GM12878 (cell line): ENCODE measurements around the gene TDP2. TPM values are rescaled to one million over a fixed set of nuclear protein-coding genes. Genes with fewer than 3 reads are reported as not detected.
"Not testable (repeated sequence)": the region's sequence is repeated elsewhere in the genome, so short reads cannot be mapped to it uniquely, and the experiment has no call there.

Source experiments
- ATAC-seq: fragments of 200-7000 bp; cut with Tn5 transposase; 3 replicates; pipeline ENCODE4 v1.9.1; 2020; ENCODE audit warnings: mild to moderate bottlenecking, moderate library complexity
- BruUV-seq: library from RNA; stranded (reverse); fragments of 400-500 nt; replicated peaks from 2 replicates; lab custom pipeline; 2021; lab: Mats Ljungman, UMichigan
- CTCF ChIA-PET: fragments of 300-600 bp; sonication (Branson Sonifier 250); formaldehyde crosslinking; extraction: SDS; loops from one replicate; lab custom pipeline; 2021; ENCODE audit warnings: inconsistent platforms; lab: Yijun Ruan, JAX
- POLR2A ChIA-PET: fragments of 350-600 bp; formaldehyde crosslinking; extraction: SDS; loops from one replicate; lab custom pipeline; 2021; ENCODE audit warnings: inconsistent platforms; lab: Charles Lee
- RAD21 ChIA-PET: fragments of 300-600 bp; sonication (Branson Sonifier 250); formaldehyde crosslinking; loops from one replicate; lab custom pipeline; 2023; ENCODE audit warnings: antibody characterized with exemption; ENCODE audit not compliant: unreplicated experiment; lab: Charles Lee
- SMC1A ChIA-PET: fragments of 300-600 bp; sonication (Branson Sonifier 250); formaldehyde crosslinking; loops from one replicate; lab custom pipeline; 2023; ENCODE audit not compliant: unreplicated experiment, uncharacterized antibody; lab: Charles Lee
- DNase-seq: peaks from one replicate; pipeline ENCODE4 v3.0.0-alpha.2; 2011; ENCODE audit warnings: low read depth, low spot score
- FAIRE-seq: peaks from 3 replicates; lab custom pipeline; 2011; peaks lifted over from hg19 to GRCh38; lab: Jason Lieb, UNC
- H2AFZ ChIP-seq: 2 replicates; pipeline ENCODE4 v1.6.0; 2011; ENCODE audit warnings: low read depth, low read length, control low read depth; ENCODE audit not compliant: control insufficient read depth
- H3K27ac ChIP-seq: 2 replicates; pipeline ENCODE4 v1.5.1; 2011; ENCODE audit warnings: control low read depth; ENCODE audit not compliant: control insufficient read depth, insufficient read depth
- H3K27me3 ChIP-seq, 2 experiments: replicated peaks in 1 of 2; 2 replicates each; pipeline versions ENCODE4 v1.6.0 to v1.6.1; 2011; ENCODE audit warnings: low read length in 1 of 2; ENCODE audit not compliant: control insufficient read depth in 2 of 2, insufficient read depth in 2 of 2
- H3K36me3 ChIP-seq, 2 experiments: 2 replicates each; pipeline ENCODE4 v1.5.1; 2011; ENCODE audit warnings: low read length in 1 of 2; ENCODE audit not compliant: control insufficient read depth in 2 of 2, insufficient read depth in 2 of 2
- H3K4me1 ChIP-seq: 2 replicates; pipeline ENCODE4 v1.6.1; 2011; ENCODE audit warnings: mild to moderate bottlenecking, low read length, moderate library complexity, mixed read lengths; ENCODE audit not compliant: control insufficient read depth, insufficient read depth
- H3K4me2 ChIP-seq: 2 replicates; pipeline ENCODE4 v1.6.0; 2011; ENCODE audit warnings: control low read depth; ENCODE audit not compliant: control insufficient read depth, insufficient read depth
- H3K4me3 ChIP-seq: fragments of 200-600 bp; sonication (generic); 2 replicates; pipeline ENCODE4 v1.5.1; 2016
- H3K79me2 ChIP-seq: 2 replicates; pipeline ENCODE4 v1.6.0; 2011; ENCODE audit warnings: low read length; ENCODE audit not compliant: control insufficient read depth, insufficient read depth
- H3K9ac ChIP-seq: 2 replicates; pipeline ENCODE4 v1.8.0; 2011; ENCODE audit warnings: low read length, control low read depth, mixed read lengths; ENCODE audit not compliant: control insufficient read depth, insufficient read depth
- H3K9me3 ChIP-seq: replicated peaks from 3 replicates; pipeline ENCODE4 v1.5.1; 2011; ENCODE audit warnings: mild to moderate bottlenecking, low read length; ENCODE audit not compliant: control insufficient read depth, insufficient read depth
- H4K20me1 ChIP-seq: 2 replicates; pipeline ENCODE4 v1.6.0; 2011; ENCODE audit not compliant: control insufficient read depth, insufficient read depth
- BACH1 ChIP-seq: fragments of 450-650 bp; IDR thresholded peaks from 2 replicates; pipeline ENCODE4 v1.6.1; 2017; ENCODE audit warnings: mild to moderate bottlenecking, borderline replicate concordance
- CHD2 ChIP-seq: IDR thresholded peaks from 2 replicates; pipeline ENCODE4 v1.6.1; 2011; ENCODE audit warnings: low read depth, low read length, improper control_type of control experiment, borderline replicate concordance
- ETV6 ChIP-seq, 2 experiments: fragments of 450-650 bp in 1 of 2; IDR thresholded peaks in 1 of 2; conservative IDR thresholded peaks in 1 of 2; 2 replicates each; pipeline ENCODE4 v1.6.1; 2014; ENCODE audit warnings: antibody characterized with exemption in 1 of 2, borderline replicate concordance in 1 of 2, low read depth in 1 of 2, mild to moderate bottlenecking in 1 of 2, moderate library complexity in 1 of 2
- NRF1 ChIP-seq: conservative IDR thresholded peaks from 2 replicates; pipeline ENCODE4 v1.6.1; 2011; ENCODE audit warnings: mild to moderate bottlenecking, low read depth, low read length, improper control_type of control experiment
- SRF ChIP-seq, 2 experiments: IDR thresholded peaks; 2 replicates each; pipeline ENCODE4 v1.6.1; 2011; ENCODE audit warnings: low read depth in 2 of 2, low read length in 2 of 2, mild to moderate bottlenecking in 1 of 2, moderate library complexity in 1 of 2
- ZNF592 ChIP-seq: fragments of 450-650 bp; IDR thresholded peaks from 2 replicates; pipeline ENCODE4 v1.6.1; 2017; ENCODE audit warnings: mild to moderate bottlenecking, moderate library complexity
- WGBS: methylation state at CpG from one replicate; pipeline ENCODE4 v1.1.6; 2016; ENCODE audit warnings: low lambda C conversion rate; ENCODE audit not compliant: insufficient replicate concordance, insufficient coverage; ENCODE audit errors: missing lambda C conversion rate; 5-methylcytosine and 5-hydroxymethylcytosine counted together
- in situ Hi-C: fragments of 300-500 bp; cut with MboI; formaldehyde crosslinking; loops from 9 replicates; pipeline ENCODE4 v1.14.3; 2018; ENCODE audit warnings: mixed read lengths
- intact Hi-C: fragments of 100-400 bp; cut with micrococcal nuclease; formaldehyde crosslinking; loops from one replicate; pipeline ENCODE4 v1.14.2; 2022; ENCODE audit not compliant: unreplicated experiment
- polyA plus RNA-seq, 11 experiments: library from polyadenylated mRNA; depleted of rRNA in 4 of 11; unstranded in 6 of 11; stranded (reverse) in 5 of 11; fragments of >200 nt; fragmentation: Nextera tagmentation in 4 of 11; fragmentation: Illumina TruSeq in 1 of 11; extraction: Ambion mirVana in 4 of 11; extraction: Trizol in 1 of 11; gene quantifications; 1 replicate in 1 of 11; 2 replicates in 10 of 11; pipeline versions ENCODE4 v1.2.1 to v1.2.3, GENCODE V29; 2011 to 2016; ENCODE audit warnings: inconsistent platforms in 2 of 11, missing spikeins in 2 of 11, low read depth in 1 of 11
- total RNA-seq, 4 experiments: library from RNA; depleted of rRNA in 3 of 4; stranded (reverse); fragments of >200 nt in 3 of 4; fragmentation: Illumina TruSeq in 1 of 4; extraction: Trizol in 1 of 4; gene quantifications; 2 replicates each; pipeline versions ENCODE4 v1.2.1 to v1.2.3, GENCODE V29; 2013 to 2021

TDP2 gene
- total and polyA plus RNA-seq, 10 of the 15 experiments (the other 5 are each of a cell fraction or from before 2014, with no cell fraction given): 24.4 to 53.3 (median 38.8) TPM

DNA sequence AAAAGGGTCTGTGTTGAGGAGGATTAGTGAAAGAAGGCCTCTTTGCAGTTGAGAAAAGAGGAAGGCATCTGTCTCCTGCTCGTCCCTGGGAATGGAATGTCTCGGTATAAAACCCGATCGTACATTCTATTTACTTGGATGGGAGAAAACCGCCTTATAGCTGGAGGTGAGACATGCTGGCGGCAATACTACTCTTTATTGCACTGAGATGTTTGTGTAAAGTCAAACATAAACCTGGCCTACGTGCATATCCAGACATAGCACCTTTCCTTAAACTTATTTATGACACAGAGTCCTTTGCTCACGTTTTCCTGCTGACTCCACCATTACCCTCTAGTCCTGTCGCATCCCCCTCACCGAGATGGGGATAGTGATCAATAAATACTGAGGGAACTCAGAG is 4.5 kb downstream of the TDP2 start:
- Histone ChIP-seq H3K79me2 (peaks cover 31% of the 10 kb centered on the region), H3K4me3 (no peak overlapping the region), H3K36me3 (peaks cover 0 to 19% of the 10 kb centered on the region in 2 experiments; a peak in 2 of 4 replicates), H4K20me1 (no peaks in the 10 kb centered on the region), H3K27ac (no peak overlapping the region), H3K27me3 (no peaks in the 10 kb centered on the region), H3K4me2 (no peak overlapping the region), H3K9ac (no peak overlapping the region), H3K4me1 (peaks cover 3% of the 10 kb centered on the region; the same call in 1 of the 2 replicates), H2AFZ (no peak overlapping the region), H3K9me3 (no peaks in the 10 kb centered on the region)
- ChIA-PET POLR2A (interaction anchor here (0.5 kb wide), 1 partner anchor 321 kb away, joined by 4 read pairs; no protein-coding TSS in a partner anchor), CTCF (interaction anchor here (1.3 kb wide), 1 partner anchor 81 kb away, joined by 5 read pairs; no protein-coding TSS in a partner anchor), SMC1A (no interaction called here), RAD21 (no interaction called here)
- in situ Hi-C loops: no loop called here
- no peak for FAIRE-seq
- 98% methylated on average over 10 of the region's 10 CpGs for WGBS
- no peak for ATAC-seq
- intact Hi-C loops: no loop called here
- no peak for DNase-seq
- no peak for TF ChIP-seq CHD2
- no peak for TF ChIP-seq ZNF592
- no peak for TF ChIP-seq SRF (IDR thresholded peaks at IDR 0.05; ENCODE audit: low read depth in 2 of 2, low read length in 2 of 2)
- TF ChIP-seq ETV6 (conservative IDR thresholded peaks at IDR 0.05 in 1 of 2, IDR thresholded peaks at IDR 0.05 in 1 of 2; ENCODE audit: borderline replicate concordance in 1 of 2, low read depth in 1 of 2): no peak
- TF ChIP-seq NRF1: no peak
- TF ChIP-seq BACH1: no peak
- BruUV-seq: no TSS peak

DNA sequence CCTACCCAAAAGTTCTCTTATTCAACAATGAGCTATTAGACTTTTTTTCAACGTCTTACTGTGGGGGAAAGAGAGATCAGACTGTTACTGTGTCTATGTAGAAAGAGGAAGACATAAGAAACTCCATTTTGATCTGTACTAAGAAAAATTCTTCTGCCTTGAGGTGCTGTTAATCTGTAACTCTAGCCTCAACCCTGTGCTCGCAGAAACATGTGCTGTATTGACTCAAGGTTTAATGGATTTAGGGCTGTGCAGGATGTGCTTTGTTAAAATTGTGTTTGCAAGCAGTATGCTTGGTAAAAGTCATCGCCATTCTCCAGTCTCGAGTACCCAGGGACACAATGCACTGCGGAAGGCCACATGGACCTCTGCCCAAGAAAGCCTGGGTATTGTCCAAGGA is 4.9 kb downstream of the TDP2 start:
- intact Hi-C loops, BruUV-seq: not testable (repeated sequence)

More for the DNA sequence above, 4.9 kb downstream of the TDP2 start:
- H3K9ac ChIP-seq, H3K4me2 ChIP-seq, H3K4me1 ChIP-seq, ATAC-seq, H3K9me3 ChIP-seq, H3K27me3 ChIP-seq, CTCF ChIA-PET, H3K4me3 ChIP-seq, DNase-seq, H2AFZ ChIP-seq, H3K27ac ChIP-seq, H4K20me1 ChIP-seq, SMC1A ChIA-PET, FAIRE-seq, RAD21 ChIA-PET, in situ Hi-C loops: not testable (repeated sequence)
- POLR2A ChIA-PET: interaction anchor here (0.5 kb wide), 1 partner anchor 322 kb away, joined by 4 read pairs; no protein-coding TSS in a partner anchor
- Histone ChIP-seq H3K79me2 (peaks cover 28% of the 10 kb centered on the region), H3K36me3 (peaks cover 0 to 19% of the 10 kb centered on the region in 2 experiments; a peak in 3 of 4 replicates)
- WGBS: 98% methylated on average over 5 of the region's 5 CpGs
